T-helper 2 cell (primary cell): ENCODE data around the gene DOLPP1.

Experiments used
- DNase-seq, 5 experiments: peaks; one replicate each; pipeline versions ENCODE4 v3.0.0 to v3.0.0-alpha.2; 2012 to 2022

The DOLPP1 gene

DNA sequence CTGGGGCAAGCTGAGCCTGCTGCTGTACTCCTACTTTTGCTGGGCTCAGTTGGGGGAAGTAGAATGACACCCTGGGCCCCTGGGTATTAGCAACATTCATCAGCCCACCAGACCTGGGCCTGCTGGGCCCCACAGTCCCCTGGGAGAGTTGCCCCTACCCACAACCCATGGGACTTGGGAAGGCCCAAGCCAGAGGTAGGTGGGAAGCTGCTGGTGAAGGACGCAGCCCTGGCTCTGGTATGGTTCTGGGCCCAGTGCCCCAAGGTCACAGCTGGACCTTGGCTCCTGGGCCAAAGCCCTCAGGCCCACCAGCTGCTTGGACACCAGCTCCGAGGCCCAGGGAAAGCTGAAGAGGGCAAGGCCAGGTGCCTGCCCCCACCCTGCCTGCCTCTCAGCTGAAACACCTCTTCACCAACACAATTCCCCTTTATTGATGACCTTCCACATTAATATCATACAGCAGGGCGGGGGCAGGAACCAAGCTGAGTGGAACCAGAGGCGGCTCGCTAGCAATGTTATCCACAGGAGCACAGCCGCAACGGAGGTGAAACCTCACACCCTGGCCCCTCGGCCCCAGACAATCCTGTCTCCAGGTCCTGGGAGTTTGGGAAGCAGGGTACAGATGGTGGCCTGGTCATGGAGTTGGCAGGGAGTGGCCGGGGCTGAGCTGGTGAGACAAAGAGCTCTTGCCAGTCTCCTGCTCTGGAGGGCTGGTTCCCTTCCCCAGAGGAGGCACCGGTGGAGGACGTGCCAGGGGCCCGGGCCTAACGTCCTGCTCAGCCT is 13.7 kb downstream of the DOLPP1 start:
- no peak for DNase-seq

DNA sequence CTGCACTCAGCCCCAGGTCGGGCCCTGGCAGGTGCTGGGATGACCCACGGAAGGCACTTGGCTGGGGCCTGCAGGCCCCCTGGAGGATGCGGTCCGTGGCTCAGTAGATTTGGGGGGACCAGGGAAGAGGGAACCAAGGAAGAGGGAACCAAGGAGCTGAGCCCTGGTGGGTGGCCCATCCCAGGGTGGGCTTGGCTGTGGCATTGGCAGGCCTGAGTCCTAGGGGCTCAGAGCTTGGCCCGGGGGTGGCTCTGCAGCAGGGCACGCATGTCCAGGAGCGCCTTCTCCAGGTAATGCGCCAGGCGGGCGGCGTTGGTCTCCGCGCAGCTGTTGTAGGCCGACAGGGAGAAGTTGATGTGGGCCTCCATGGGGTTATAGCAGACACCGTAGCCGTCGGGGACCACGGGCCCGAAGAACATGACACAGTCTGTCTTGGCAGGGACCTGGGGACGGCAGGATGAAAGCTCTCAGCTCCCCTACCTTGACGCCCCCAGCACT is 14.3 kb downstream of the DOLPP1 start:
- no peak for DNase-seq

DNA sequence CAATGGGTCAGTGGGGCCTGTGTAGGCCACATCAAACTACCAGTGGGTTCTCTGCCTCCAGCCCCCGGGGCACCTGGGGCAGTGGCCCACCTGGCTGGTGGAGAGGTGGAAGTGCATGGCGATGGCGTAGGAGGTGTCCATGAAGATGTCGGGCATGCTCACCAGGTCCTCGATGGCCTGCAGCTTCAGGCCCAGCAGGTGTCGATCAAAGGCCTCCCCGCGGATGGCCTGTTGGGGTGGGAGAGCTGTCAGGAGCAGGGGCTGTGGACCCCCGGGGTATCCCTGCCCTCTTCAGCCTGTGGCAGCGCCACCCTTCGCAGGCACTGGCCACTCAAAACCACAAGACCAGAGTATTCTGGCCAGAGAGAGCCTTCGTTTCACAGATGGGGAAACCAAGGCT is 15.0 kb downstream of the DOLPP1 start:
- DNase-seq = no peak

DNA sequence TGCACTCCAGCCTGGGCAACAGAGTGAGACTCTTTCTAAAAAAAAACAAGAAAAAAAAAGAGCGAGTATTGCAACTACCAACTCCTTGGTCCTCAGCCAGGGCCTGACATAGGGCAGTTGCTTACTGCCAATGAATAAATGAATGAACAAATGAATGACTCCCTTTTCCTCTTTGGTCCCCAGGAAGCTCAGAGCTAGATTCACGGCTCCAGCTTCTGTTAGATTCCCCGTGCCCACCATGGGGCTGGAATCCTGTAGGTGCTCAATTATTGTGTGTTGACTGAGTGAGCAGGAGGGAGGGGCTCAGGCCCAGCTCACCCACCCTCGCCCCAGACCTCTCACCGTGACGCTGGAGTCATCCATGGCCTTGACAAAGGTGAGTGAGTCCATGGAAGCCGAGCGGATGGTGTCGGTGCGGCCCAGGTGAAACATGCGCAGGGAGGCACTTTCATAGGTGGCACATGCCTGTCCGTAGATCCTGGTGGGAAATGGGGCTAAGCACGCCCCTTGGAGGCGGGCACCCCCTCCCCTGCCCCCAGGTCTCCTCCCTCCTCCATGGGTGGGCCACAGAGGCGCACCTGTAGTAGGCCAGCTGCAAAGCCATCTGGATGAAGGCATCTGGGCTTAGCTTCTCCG is 16.9 kb downstream of the DOLPP1 start:
- DNase-seq = no peak

DNA sequence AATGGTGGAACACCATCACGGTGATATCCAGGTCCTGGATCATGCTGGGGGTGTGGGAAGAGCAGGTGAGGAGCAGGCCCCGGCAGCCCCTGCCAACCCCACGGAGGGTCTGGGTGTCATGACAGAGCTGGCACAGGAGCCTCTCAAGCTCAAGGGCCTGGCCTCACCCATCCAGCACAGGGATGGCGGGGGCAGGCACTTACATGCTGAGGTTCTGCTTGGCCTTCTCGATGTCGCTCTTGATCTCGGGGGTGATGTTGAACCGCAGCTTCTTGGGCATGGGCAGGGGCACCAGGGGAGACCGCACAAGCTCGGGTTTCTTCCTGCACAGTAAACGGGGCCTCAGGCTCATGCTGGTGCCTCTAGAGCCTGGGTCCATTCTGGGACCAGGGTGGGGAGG is 17.4 kb downstream of the DOLPP1 start:
- no peak for DNase-seq

DNA sequence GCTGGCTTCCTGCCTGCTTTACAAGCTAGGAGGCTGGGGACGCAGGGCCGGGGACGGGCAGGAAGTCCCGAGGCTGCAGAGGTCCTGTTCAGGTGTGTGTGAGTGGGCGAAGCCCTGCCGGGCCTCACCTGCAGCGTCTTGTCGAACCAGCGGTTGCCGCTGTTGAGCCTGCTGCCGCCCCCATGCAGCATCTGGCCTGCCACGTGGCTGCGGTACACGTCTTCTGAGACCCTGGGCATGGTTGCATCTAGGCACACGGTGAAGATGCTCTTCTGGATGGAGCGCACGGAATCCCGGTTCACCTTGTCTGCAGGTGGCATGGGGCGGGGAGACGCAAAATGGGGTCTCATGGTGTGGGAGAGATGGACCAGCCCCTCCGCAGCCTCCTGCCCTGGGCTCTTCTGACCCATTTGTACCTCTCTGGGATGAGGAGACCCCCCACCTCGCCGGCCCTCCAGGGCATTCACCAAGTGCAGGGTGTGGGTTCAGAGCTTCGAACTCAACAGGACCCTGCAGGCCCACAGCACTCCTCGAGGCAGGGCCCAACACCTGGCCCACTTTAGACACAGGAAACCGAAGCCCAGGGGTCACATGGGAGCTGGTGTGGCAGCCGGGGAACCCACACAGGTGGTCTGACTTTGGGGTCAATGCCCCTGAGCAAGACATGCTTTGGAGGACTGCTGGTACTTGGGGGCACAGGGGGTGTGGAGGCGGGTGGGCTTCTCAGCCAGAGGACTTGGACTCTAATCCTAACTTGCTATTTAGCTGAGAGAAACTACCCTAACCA is 19.7 kb downstream of the DOLPP1 start:
- DNase-seq = no peak

DNA sequence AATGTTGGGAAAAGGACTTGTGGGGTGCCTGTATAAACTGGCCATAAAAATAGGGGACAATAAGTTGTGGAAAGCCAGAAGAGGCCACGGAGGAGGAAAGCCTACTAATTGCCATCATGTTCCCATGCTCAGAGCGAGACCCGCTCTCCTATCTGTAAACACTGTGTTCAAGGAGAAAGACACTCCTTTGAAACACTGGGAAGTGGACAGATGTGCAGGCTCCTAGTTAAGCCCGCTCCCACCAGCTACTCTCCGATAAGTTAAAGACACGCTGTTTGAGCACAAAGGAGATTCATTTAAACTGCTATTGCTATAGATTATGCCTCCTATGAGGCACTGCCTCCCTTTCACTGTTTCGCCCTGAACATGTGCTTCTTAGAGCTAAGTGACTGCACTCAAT is 20.4 kb downstream of the DOLPP1 start:
- no peak for DNase-seq

DNA sequence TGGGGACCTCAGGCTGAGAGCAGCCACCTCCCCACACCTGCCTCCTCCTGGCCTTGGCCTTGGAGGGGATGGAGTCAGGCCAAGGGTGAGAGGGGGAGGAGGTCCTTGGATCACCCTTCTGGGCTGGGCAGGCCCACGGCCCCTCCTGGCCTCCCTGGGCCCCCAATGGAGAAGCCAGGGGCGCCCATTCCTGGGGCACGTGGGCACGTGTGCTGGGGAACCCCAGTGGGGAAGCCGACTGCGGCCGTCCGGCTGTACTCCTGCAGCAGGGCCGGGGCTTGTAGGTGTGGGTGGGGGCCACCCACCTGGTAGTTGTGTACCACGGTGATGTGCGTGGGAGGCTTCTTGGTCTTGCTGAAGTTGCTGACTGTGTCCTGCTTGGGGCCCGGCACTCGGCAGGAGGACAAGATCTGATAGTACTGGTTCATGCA is 21.2 kb downstream of the DOLPP1 start:
- DNase-seq = no peak

DNA sequence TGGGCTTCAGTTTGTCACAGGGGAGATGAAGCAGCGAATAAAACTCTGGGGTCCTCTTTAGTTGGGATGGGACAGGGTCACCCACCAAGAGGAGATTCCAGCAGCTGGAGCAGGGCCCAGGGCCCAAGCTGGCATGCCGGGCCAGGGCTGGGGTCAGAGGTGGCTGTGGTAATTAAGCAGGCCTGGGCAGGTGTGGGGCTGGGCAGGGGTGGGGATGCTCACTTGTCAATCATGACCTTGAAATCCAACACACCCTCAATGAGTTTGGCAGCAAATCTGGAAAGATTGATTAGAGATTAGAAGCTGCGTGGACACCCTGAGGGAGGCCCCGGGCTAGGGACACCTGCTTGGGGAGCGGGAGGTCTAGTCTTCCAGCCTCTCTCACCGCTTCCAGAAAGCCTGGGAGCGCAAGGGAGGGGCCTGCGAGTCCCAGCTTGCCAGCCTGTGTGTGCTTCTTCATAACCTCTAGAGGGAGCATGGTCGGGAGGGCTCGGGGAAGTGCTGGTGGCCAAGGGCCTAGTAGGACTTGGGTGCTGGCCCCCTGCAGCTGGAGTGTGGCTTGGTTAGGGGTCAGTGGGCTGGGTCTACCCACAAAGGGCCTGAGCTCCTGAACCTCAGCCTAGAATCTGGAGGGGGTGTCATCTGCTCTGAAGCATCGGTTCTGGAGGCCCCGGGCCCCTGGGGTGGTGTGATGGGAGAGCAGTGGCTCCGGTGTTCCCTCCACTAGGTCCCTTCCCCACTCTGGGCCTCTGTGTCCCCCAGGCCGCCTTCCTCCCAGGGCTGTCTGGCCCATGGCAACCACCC is 22.1 kb downstream of the DOLPP1 start:
- DNase-seq = peak in 1 of 5 experiments; percentile 39

DNA sequence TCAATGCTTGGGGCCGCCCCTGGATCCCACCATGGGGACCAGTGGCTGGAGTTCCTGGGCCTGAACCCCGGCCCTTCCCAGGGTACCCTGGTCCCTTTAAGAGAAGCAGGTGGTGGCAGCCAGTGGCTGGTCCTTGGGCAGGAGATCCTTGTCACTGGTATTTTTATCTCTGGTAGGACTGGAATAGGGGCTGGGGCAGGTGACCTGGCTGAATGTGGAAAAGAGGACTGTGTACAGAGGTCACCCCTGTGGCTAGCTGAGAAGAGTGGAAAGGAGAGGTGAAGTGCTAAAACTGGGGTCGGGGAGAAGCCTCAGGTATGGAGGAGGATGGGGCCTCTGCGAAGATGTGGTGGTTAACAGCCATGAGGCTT is 22.7 kb downstream of the DOLPP1 start:
- DNase-seq = no peak

DNA sequence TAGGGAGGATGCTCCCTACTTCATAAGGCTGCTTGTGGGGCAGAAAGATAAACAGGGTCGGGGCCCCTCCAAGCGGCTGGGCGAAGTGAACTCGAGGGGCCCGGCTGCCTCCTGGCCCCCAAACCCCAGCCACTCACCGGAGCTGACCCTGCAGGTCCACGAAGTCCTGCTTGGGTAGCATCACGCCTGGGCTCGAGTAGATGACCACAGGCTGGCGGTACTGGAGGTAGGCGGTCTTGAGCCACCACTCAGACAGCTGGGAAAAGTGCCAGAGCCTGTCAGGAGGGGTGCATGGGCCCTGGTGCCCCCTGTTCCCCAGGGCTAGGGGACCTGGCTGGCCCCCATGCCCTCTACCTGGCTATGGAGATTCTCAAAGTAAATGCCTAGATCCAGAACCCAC is 23.1 kb downstream of the DOLPP1 start:
- no peak for DNase-seq

DNA sequence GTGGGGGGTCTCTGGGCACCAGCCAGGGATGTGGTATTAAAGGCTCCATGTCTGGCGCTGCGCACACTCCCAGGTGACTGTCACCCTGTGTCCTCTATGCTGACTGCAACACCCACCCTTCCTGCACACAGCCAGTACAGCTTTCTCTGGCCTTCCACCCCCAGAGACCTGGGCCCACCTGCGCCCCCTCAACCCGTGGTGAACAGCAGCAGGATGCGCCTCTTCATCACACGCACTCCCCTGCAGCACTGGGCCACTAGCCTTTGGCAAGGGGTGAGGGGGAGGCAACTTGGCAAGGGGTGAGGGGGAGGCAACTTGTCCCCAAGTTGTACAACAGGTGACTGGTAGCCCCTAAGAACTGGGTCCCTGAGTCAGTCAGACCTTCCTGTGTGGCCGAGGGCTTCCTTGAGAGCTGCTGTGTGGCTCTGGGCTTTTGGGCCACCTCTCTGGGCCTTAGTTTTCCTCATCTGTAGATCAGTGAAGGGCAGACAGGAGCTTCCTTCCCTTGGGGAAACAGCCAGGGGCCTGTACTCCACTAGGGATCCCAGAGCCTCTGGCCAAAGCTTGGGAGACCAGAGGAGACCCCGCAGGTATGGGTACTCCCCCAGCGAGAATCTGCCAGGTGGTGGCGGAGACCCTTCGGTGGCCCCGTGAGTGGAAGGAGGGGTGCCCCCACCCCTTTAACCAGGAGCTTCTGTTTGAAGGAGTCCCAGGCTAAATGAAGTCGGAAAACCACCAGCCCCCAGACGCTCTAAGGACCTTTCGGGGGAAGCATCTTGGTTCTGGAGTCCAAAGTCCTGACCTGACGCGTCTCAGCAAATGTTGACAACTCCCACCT is 25.2 kb downstream of the DOLPP1 start:
- no peak for DNase-seq

DNA sequence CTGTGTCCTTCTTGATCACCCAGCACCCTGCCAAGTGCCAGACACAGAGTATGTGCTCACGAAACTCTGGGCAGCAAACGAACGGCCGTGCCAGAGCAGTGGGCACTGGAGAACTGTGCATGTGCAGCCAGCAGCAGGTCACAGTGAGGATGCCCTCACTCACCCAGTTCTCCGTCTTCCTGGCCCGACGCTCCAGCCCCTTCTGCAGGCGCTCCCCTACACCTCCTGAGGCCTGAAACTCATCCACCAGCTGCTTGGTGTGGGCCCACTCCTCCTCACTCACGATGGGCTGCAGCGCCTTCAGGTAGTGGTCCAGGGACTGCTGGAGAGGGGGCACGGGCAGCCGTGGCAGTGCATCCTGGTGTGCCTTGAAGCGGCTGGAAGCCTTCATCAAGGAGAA is 26.7 kb downstream of the DOLPP1 start:
- DNase-seq = no peak

DNA sequence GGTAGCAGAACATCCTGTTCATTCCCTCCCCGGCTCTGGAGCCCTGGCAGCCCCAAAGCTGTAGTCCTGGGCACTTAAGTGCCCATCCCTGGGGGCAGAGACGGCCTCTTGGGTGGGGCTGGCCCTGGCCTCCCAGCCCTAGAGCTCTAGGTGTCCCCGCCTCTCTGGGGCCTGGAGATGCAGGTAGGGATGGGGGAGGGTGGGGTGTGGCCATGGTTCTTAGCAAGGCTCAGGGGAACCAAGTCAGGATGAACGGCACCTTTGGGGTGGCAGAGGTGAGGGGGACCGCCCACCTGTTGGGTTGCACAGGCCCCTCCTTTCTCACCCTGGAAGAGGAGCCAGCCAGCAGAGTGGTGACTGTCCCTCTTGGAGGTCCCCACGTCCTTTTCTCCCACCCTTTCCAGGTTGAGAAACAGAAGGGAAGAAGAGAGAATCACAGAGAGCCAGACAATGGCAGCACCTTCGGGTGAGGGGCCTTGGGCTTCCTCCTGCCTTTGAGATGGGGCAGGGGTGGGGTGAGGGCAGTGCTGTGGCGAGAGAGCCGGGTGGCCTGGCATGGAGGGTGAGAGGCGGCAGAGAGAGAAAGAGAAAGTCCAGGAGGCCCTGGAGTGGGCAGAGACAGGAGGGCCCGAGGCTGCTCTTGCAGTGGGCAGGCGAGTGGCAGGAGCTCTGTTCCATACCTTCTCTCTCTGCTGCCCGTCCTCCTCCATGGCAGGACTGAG is 27.3 kb downstream of the DOLPP1 start:
- no peak for DNase-seq

DNA sequence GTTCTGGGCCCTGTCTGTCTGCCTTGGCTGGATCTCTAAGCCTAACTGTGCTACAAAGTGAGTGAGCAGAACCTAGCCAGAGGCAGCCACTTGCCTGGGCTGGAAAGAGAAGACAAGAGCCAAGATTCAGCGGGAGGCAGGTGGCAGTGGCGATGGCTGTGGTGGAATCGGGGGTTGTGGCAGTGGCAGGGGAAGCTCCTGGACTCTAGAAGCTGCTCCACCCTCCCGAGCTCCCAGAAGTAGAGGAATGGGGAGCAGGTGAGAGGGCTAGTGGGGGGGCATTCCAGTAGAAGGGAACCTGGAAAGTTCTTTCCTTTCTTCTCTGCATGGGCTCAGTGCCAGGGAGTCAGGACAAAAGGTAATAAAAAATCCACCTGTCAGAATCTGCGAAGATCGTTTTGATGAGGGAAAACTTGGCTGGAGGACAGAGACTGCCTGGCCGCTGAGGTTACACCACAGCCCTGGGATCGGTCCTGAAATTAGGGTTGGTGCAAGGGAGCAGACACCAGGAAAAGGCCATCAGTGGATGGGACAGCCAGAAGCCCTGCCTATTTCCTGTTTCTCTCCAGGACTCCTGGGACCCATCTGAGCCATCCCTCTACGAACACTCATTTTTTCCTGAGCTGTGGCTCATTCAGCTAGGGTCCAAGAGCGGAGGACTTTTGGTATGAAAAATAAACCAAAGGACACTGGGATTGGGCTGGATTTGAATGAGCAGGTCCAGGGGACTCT is 28.1 kb downstream of the DOLPP1 start:
- DNase-seq = no peak

DNA sequence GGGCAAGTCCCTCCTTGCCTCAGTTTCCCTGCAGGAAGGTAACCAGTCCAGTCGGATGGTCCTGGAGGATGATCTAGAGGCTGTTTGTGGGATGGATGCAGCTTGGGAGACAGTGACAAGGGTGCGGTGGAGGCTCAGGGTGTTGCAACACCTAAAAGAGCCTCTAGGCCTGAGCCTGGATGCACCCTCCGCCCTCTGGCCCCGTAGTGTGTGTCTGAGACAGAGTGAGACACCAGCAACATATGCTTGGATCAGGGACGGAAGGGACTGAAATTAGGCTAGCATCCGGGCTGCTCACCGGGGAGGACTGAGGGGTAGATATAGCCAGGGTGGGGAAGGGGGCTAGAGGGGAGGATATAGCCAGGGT is 28.6 kb downstream of the DOLPP1 start:
- DNase-seq = peak in 1 of 5 experiments; percentile 44

DNA sequence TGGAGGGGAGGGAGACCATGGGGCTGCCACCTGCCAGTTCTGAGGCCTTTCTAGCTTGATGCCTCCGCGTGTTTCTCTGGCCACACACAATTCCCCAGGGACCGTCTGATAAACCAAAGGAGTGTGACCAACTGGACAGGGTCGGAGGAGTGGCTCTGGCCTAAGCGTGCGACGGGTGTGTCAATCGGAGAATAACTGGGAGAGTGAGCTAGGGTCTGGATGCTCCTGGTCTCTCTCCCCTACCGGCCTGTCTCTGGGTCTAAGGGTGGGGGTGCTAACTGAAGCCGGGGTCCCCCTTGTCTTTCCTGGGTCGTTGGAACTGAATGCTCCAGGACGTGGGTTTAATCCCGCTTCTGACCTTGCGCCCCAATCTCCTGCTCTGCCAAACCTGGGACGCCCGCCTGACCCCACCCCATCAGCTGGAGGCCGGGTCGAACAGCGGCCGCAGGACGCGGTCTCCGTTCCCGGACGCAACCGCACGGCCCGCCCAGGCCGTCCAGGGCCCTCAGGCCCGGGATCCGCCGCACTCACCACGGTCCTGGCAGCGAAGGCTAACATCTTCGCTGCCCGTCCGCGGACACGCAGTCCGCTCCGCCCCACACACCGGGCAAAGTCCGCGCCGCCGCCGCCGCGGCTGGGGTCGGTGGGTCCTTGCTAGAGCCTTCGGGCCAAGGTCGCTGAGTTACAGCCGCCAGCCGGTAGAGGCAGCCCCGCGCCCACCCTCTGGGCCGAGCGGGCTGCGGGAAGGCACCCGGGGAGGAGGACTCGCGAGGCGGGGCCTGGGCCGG is 29.2 kb downstream of the DOLPP1 start:
- no peak for DNase-seq

DNA sequence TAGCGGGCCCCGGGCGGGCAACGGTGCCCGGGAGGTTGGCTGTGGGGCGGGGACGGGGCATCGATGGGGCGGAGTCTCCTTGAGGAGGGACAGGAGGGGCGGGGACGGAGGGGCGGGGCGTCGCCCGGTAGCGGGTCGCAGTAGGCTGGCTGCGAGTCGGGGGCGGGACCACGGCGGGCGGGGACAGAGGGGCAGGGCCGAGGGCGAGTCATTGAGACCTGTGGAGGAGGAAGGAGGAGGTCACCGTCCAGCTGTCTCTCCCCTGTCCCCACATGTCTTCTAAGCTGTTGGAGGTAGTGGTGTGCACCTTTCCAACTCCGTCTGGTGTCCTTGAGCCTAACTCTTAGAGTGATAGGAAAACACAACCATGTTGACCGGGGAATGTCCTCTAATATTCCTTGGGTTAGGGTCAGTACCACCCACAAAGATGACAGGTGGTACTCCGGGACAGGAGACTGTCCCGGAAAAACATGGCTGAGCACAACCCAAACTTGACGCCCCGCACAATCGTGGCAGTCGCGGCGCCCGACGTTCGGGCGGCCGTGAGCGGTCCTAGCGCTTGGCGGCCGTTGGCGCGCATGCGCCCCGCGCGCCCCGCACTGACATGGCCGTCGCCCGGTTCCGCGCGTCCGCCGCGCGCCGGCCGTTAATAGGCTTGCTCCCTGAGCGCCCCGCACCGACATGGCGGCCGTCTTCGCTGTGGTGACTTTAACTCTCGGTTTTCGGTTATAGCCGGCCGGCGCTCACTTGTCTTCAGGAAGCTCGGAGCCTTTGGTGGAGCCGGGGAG is 30.0 kb downstream of the DOLPP1 start, which contains the start of the genes CRAT and PTPA:
Gene CRAT (minus strand): TSS at position 54 of the 788 bp plus-strand sequence. CDS start 284 bp downstream, outside the sequence.
Gene PTPA (plus strand): TSS at position 676 of the 788 bp plus-strand sequence. CDS start 186 bp downstream, outside the sequence.
- DNase-seq = peak; percentile 88 to 99 (median 95)
